ENCODE measurements around the gene CERCAM. TPM values are rescaled to one million over a fixed set of nuclear protein-coding genes. Genes with fewer than 3 reads are reported as not detected.
"Not testable (repeated sequence)": the region's sequence is repeated elsewhere in the genome, so short reads cannot be mapped to it uniquely, and the experiment has no call there.

CERCAM gene
- total and polyA plus RNA-seq, 2 of the 4 experiments (the other 2 are of a cell fraction), result 15.1 to 118 TPM

GRCh38 chr9:128422022-128422782 is 1.5 kb downstream of the CERCAM start:
- H3K56ac ChIP-seq (ENCODE audit: extremely low read depth, insufficient read depth, low read length); H3K36me3 ChIP-seq (ENCODE audit: control insufficient read depth, insufficient read depth, low read length); H3K4me3 ChIP-seq (ENCODE audit: insufficient read depth, low read depth, low read length); H4K5ac ChIP-seq (ENCODE audit: low read depth, low read length); H3K9me1 ChIP-seq (ENCODE audit: insufficient read depth, low read length); H3K27me3 ChIP-seq (ENCODE audit: control insufficient read depth, insufficient read depth, low read length); H4K91ac ChIP-seq (ENCODE audit: insufficient read depth, low read depth, low read length); H4K20me1 ChIP-seq (ENCODE audit: insufficient read depth, low read length); H3K27ac ChIP-seq (ENCODE audit: insufficient read depth, low read length); BruUV-seq (replicated peaks); intact Hi-C loops (cut with micrococcal nuclease); H2BK5ac ChIP-seq (ENCODE audit: low read depth, low read length, poor library complexity, severe bottlenecking); in situ Hi-C loops (cut with MboI; ENCODE audit: low sequenced_read_pairs); H3K4me1 ChIP-seq (ENCODE audit: control insufficient read depth, insufficient read depth, low read length); H3K9ac ChIP-seq (ENCODE audit: low read depth, low read length); DNase-seq; H3K18ac ChIP-seq (ENCODE audit: low read depth, low read length); H2BK120ac ChIP-seq (ENCODE audit: low read depth, low read length); H2BK15ac ChIP-seq (ENCODE audit: low read depth, low read length); H2BK20ac ChIP-seq (ENCODE audit: low read depth, low read length); H3K9me3 ChIP-seq (ENCODE audit: control insufficient read depth, insufficient read depth, low read length); ATAC-seq (ENCODE audit: low read depth); dilution Hi-C loops (cut with HindIII; ENCODE audit: low sequenced_read_pairs, unreplicated experiment): not testable (repeated sequence)
- ChIA-PET CTCF (interaction anchor here (0.6 to 2.5 kb wide), 2 partner anchors 16 to 27 kb away, joined by 3 to 16 read pairs; no protein-coding TSS in a partner anchor), POLR2A (ENCODE audit: unreplicated experiment) (interaction anchor here (0.6 kb wide), 1 partner anchor 10 kb away, joined by 5 read pairs; no protein-coding TSS in a partner anchor)
- peak overlapping the region; percentile 93 for H3K4me2 ChIP-seq (ENCODE audit: low read depth, low read length)
- peak overlapping the region; percentile 36; the same call in 1 of the 2 replicates for H3K4ac ChIP-seq (ENCODE audit: low read depth, low read length)
- H3K79me1 ChIP-seq (ENCODE audit: low read depth in 1 of 2, low read length in 2 of 2), result peaks cover 4 to 20% of the 10 kb centered on the region in 2 experiments; a peak in 3 of 4 replicates
- H2AFZ ChIP-seq (replicated peaks; ENCODE audit: low read length, poor library complexity), result peak overlapping the region; percentile 99
- 0 out of 4 replicates have a peak overlapping the region, but pooled peaks of 1 of the 2 experiments have one; percentile 11 for H4K8ac ChIP-seq (ENCODE audit: low read depth in 2 of 2, low read length in 2 of 2)
- H3K14ac ChIP-seq (replicated peaks; ENCODE audit: low read depth, low read length), result peak overlapping the region; percentile 63
- peak overlapping the region; percentile 24; the same call in 1 of the 2 replicates for H3K23ac ChIP-seq (ENCODE audit: low read depth, low read length)
- H2AK5ac ChIP-seq (ENCODE audit: low read depth, low read length), result peak overlapping the region; percentile 43; the same call in 1 of the 2 replicates
- 100% methylated on average over 4 of the region's 13 CpGs; no CpG with 5 or more reads in 1 of the 2 experiments for WGBS, 2 experiments (ENCODE audit: extremely low coverage in 2 of 2, insufficient read length in 1 of 2)
- peak overlapping the region; percentile 94 for H2AK9ac ChIP-seq (replicated peaks; ENCODE audit: low read depth, low read length, poor library complexity)

Measured in IMR-90 (cell line).